OCI-LY1 (cell line): ENCODE measurements around the gene SCNN1G.

Experiments
- CTCF ChIP-seq: fragments of 200-600 bp; sonication (generic), shearing (Covaris generic); IDR thresholded peaks from 2 replicates; pipeline ENCODE4 v1.5.1; 2017; ENCODE audit warnings: mild to moderate bottlenecking, antibody characterized with exemption, low read length, moderate library complexity, mixed read lengths
- EZH2 ChIP-seq: fragments of 200-600 bp; sonication (generic), shearing (Covaris generic); IDR thresholded peaks from 2 replicates; pipeline ENCODE4 v1.8.0; 2017; ENCODE audit warnings: borderline replicate concordance, mixed run types, mild to moderate bottlenecking, antibody characterized with exemption, low read length, moderate library complexity, mixed read lengths

GRCh38 chr16:23225109-23225508 is 42.6 kb downstream of the SCNN1G start:
- no peak for TF ChIP-seq CTCF
- TF ChIP-seq EZH2: no peak
